Glomerular visceral epithelial cell (primary cell): ENCODE results near the gene PTPRO.

ENCODE experiments used
- DNase-seq: peaks from one replicate; pipeline ENCODE4 v3.0.0-alpha.2; 2016; ENCODE audit errors: extremely low spot score

Gene PTPRO

DNA sequence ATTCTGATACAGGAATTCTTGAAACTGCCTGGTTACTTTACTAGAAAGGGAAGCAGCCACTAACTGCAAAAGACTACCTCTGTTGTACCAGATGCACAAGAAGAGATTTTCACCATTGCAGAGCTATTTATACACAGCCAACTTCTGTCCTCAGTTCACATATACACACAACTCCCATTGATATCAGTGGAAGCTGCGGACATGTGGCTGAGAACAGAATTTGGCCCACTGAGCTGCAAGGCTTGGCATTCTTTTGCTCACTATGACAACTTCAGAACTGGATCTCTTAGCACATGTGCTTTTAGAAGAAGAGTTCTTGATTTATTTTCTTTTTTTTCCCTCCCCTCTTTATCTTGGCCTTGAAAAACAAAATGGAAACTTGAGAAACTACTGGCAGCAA is 28.3 kb downstream of the PTPRO start:
- DNase-seq, result no peak

DNA sequence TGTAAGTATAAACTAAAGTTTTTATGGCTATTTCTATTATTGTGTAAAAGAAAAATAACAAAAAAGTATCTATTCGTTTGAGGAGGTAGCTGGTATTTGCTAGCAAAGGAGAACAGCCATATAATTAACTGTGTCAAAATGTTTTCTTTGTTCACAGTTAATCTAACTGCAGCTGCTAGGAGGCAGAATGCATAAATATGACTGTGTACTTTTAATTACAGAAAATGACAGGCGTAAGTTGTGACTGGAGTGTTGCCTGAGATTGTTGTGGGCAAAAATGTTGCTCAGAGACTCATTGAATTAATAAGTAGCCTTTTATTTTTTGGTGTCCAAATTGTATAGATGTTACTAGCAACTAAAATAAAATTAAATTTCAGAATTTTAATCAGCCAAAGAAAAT is 33.5 kb downstream of the PTPRO start:
- no peak for DNase-seq

DNA sequence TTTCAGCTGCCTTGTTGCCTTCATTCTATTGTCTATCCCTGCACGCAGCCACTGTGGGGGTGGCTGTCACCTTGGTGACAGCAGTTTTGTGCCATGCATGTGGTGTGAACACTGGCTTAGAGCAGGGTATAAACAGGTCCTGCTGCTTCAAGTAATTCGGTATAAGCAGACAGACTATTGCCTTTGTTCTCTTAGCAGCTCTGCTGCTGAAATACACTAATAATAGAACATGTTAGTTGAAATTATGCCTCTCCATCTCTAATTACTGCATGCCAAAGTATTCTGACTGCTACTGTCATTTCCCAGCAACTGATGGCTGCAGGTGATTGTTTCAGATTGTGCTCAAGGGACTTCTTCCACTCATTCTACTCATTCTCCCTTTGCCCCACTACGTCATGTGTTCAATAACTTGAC is 34.6 kb downstream of the PTPRO start:
- no peak for DNase-seq

DNA sequence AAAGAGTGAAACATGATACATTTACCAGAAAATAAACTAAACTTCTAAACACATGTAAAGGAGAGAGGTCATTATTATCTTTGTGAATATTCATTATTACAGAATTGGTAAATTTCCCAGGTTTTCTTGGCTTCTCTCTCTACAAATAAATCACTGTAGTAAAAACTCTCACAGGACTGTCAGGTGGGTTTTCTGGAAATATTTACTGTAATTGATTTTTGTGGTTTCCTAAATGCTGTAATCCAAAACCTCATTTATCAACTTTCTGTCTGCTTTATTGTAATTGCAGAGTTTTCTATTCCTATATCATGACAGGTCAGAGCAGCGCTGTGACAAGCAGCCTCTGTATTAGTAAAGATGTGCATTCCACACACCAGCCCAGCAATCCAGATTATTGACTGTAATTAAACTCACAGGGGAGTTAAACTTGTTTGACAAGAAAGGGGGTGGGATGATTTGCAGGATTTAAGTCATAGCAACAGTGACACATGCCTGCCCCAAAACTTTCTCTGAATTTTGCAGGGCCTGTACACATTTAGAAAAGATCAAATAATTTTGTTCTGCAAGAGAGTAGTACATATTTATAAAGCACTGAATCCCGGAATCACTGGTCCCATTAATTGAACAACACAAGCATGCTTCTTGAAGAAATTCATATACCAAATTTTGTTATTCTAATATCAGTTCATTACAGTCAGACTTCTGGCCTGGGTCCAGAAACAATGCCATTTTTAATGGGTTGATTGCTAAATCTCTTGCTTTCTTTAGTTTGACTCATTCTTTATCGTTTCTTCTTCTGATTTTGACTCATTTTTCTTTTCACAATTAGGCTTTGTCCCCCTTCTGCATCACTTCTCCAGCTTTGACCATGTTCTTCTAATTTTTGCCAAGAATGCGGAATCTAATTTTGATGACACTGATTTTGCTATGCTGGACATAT is 42.2 kb downstream of the PTPRO start:
- no peak for DNase-seq

DNA sequence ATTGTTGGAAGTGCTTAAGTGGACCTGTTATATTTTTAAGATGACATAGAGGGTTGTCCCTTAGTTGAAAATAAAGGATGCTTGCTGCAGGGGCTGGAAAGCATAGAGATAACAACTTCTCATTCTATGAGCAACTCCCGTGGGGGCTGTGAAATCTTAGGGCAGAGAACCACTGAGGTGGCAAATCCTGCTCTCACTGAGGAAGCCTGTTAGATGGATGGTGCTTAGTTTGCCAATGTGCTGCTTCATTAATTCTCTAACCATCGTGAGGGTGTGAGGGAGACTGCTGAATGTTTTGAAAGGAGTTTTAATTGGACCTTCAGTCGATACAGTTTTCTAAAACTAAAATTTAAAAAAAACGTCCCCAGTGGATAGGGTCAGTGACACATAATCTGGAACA is 46.5 kb downstream of the PTPRO start:
- no peak for DNase-seq

DNA sequence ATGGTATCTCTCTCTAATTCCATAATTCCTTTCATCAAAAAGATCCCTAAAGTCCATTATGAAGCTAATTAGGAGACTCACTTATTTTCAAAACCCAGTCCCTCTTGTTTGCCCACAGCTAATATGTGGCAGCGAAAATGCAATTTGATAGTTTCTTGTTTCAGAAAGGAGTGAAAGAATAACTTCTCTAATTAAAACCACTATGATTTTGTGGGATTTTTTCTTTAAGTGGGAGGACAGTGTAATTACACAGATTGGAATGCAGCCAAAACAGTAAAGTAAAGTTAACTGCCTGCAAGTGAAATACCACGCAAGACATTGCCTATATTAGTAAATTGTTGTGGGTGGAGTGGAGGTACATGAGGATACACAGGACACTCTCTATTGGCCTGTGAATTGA is 50.0 kb downstream of the PTPRO start:
- DNase-seq, result no peak

DNA sequence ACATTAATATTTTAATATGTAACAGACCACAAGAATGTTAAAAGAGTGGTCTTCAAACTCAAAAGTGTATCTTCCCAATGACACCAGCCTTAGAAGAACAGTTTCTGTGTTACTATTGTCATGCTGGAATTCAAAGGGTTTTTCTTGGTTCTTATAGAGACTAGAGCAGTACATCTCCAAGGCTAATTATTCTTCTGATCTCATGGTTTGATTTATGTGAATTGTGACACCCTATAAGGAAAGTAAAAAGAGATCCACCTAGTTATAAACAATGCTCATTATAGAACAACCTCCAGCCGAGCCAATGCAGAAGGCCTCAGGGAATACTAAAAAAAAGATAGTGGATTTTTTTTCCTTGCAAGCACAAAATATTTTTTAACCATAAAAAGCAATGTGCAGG is 65.5 kb downstream of the PTPRO start:
- DNase-seq, result no peak

DNA sequence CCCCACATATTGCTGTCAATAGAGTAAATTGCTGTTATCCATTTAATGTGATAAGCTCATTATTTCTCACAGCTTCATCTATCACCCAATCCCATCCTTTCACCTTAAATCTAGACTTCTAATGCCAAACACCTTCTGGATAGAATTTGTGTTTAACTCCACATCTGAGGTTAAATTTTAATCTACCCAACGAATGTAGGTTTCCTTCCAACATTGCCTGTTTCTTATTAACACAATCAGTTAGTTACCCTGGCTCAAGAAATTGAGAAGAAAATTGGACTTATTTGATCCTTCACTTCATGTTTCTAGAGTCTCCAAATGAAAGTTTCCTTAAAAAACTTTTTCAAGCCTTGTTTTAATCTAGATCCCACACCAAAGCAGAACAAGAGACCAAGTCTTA is 67.3 kb downstream of the PTPRO start:
- no peak for DNase-seq

DNA sequence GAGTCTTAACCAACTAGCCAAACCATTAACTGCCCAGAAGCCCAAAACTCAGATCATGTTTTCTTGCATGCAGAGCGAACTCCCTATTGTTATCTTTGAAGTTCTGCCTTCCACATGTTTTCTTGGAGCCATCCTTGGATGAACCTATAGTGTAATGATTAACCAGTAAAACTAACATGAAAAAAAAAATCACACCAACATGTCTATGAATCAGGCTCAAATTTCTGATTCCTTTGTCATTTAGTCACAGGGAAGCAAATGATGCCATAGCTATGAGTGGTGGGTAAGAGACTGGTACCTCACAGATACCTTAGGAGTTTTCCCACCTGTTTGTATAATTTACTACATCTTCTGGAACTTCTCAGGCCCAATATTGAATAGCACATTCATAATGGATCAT is 70.7 kb downstream of the PTPRO start:
- DNase-seq, result peak; percentile 63

DNA sequence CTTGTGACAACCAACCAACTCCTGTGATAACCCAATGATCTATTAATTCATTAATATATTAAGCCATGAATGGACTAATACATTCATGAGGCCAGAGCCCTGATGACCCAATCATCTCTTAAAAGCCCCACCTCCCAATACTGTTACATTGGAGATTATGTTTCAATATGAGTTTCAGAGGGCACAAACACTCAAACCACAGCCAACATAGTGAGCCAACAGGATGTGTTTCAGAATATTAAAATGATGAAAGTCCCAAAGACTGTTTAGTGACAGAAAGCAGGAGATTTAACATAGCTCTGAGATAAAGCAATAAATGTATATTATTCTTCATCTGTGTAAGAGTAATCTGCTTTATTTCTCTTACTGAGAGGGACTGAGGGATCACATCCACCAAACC is 71.7 kb downstream of the PTPRO start:
- no peak for DNase-seq

DNA sequence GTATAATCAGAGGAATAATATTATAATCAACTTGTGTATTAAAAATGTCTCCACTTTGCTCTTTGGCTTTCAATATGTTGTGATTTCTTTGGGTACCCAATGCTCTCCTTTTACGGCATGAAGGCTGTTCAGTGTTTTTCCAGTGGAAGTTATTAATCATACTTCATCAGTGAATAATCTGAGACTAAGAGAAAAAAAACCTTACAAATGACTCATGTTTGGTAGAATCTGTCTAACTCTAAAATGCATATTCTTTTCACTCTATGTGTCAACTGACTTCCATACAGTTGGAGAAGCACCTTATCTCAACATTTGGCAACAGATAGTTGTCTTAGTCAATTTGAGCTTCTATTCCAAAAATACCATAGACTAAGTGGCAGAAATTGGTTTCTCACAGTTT is 82.2 kb downstream of the PTPRO start:
- peak; percentile 6 for DNase-seq

DNA sequence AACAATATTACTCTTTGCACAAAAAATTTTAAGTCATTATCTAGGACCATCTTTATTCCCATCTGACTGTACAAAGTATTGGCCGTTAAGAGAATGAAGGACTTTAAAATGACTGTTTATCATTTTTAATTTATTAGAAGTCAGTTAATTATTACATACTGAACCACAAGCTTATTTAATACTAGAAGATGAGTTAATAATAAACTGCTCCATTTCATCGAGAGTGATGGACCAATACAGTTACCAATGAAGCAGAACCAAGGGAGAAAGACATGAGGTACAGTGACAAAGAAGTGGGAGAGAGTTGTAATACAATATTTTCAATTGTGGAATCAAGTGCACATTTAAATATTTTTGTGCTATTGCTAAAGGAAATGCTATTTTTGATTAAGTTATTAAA is 83.3 kb downstream of the PTPRO start:
- no peak for DNase-seq

DNA sequence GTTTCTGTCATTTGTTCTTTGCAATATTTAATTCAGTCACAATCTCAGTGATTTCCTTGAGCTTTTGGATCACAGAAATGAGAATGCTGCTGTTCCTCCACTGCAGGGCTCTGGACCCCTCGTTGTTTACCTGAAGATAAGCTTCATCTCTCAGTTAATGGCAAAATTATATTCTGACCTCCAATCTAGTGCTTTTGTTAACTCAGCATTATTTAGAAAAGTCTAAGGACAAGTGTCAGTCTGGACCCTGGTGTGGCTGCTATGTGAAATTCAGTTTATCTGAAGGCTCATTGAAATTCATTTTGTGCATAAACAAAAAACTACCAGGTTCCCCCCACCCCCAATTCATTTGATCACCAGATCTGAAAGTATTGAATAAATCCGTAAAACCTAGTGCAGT is 84.7 kb downstream of the PTPRO start:
- DNase-seq, result no peak

DNA sequence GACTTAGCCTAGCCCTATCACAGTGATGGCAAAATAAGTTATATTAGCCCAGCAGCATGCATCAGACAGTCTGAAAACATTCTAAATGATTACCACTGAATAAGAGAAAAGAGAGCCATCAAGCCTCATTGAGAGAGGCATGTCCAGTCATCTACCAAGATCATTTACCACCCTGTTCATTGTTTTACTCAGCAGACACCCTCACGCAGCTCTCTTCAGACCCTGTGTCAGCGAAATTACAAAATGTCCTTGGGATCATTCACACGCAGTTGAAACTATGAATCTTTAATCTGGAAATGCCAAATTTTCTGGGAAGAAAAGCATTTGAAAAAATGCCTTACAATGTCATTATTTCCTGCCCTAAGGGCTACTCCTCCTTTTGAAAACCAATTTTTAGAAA is 89.5 kb downstream of the PTPRO start:
- no peak for DNase-seq

DNA sequence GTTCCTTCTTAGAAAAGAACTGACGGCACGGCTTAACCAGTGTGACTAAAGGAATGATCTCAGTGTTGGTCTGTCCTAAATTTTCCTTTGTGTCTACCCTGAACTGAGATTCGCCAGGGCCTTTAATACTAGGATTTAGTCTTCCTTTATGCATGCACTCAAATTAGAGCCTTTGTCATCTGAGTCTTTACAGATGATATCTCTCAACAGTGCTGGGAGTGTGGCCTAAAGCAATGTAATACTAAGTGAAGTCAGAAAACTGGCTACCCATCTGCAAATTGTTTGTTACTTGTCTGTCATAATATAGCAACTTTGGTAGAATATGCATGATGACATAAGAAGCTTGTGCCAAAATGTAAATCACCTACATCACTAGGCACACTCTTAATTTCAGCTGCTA is 95.4 kb downstream of the PTPRO start:
- no peak for DNase-seq

DNA sequence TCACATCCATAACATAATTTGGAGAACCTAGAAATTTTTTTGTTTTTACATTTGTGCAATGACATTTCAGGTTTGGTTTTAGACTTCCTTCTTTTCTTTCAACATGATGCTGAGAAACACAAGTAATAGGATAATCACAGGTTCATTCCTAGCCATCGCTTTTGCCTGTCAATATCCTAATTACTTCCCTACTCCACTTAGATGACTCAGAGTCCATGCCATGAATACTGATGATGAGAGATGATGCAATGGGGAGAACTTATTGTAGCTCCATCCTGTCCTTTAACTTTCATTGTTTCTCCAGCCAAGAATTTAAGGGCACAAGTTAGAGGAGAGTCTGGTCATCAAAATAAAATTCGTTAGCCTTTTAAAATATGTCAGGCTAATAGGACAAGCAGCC is 101.3 kb downstream of the PTPRO start:
- DNase-seq, result no peak

DNA sequence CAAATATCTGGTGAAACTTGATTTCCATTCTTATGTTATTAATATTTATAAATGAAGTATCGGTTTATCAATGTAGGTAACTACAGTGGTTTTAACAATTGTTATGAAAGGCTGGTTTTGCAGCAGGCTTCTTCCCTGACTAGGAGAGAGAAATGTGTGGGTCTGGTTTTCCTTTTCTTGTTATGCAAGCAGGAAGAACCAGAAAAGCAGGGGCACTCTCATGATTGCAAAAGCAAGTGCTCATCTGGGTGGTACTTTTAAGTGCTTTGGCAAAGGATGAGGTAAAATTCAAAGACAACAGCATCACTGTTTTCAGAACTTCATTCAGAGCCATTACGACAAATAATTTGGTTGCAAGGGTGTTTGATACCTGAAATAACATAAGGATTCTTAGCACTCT is 105.6 kb downstream of the PTPRO start:
- DNase-seq, result no peak

DNA sequence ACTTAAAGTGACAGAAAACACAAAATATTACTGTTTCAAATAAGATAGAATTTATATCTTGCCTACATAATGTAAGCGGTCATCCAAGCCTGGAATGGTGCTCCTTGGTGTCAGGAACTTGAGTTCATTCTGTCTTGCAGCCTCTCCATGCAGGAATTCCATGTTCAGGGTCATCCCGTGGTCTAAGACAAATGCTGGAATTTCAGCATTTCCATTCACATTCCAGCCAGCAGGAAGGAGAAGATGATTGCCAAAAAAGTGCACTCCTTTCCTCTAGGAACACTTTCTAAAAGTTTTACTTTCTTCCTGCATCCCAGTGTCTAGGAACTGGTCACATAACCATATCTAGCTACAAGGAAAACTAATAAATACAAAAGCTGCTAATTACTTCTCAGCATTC is 106.3 kb downstream of the PTPRO start:
- no peak for DNase-seq

DNA sequence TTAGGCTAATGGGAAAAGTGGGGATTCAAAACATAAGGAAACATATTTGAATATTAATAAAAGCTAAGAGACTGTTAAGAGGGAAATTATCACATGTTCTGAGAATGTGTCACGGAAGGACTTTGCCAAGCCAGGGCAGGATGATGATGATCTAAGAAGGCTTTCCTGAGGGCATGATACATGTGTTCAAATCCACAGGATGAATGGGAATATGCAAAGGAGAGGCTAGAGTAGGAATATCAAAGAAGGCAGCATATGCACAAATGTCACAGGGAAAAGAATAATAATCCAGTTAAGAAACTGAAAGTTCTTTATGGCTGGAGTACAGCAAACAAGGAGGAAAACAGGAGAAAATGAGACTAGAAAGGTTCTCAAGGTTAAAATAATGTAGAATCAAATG is 107.0 kb downstream of the PTPRO start:
- DNase-seq, result no peak

DNA sequence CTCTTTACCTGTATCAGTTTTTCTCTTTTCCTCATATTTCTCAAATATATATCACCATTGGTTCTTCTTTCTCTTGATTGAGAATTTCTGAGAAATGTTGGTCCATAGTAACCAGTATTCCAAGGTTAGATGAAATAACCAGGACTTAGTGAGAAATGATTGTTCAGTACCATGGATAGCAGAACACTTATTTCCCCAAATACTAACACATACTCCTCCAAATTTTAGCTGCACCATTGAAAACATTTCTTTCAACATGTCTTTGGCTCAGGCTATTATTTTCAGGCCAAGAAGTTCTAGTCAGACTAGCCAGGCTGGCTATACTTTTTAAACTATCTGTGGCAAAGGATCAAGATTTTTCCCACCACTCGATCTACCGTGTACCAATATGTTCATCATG is 113.3 kb downstream of the PTPRO start:
- DNase-seq, result no peak

DNA sequence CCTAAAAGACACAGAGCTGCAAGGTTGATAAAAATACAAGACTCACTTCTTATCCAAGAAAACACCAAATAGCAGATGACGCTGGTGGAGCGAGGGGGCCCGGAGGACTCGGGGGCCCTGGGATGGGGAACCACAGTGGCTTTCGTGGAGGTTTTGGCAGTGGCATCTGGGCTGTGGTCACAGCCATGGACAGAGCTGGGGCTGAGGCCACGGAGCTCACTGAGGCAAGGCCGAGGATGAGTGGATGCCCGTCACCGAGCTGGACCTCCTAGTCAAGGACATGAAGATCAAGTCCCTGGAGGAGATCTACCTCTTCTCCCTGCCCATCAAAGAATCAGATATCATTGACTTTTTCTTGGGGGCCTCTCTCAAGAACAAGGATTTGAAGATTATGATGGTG is 117.2 kb downstream of the PTPRO start:
- DNase-seq, result no peak

DNA sequence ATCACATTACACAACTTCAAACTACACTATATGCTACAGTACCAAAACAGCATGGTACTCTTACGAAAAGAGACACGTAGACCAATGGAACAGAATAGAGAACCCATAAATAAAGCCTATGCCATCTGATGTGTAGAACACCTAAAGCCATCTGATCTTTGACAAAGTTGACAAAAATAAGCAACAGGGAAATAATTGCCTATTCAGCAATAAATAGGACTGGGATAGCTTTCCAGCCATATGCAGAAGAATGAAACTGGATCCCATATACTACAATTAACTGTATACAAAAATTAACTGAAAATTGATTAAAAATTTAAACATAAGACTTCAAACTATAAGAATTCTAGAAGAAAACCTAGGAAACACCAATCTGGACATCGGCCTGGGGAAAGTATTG is 120.7 kb downstream of the PTPRO start:
- no peak for DNase-seq

DNA sequence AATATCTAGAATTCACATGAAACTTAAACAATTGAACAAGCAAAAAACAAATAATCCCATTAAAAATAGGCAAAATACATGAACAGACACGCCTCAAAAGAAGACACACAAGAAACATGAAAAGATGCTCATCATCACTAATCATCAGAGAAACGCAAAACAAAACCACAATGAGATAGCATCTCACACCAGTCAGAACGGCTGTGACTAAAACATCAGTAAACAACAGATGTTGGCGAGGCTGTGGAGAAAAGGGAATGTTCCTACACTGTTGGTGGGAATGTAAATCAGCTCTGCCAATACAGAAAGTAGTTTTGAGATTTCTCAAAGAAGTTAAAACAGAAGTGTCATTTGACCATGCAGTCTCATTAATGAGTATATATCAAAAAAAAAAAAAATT is 121.3 kb downstream of the PTPRO start:
- DNase-seq, result no peak

DNA sequence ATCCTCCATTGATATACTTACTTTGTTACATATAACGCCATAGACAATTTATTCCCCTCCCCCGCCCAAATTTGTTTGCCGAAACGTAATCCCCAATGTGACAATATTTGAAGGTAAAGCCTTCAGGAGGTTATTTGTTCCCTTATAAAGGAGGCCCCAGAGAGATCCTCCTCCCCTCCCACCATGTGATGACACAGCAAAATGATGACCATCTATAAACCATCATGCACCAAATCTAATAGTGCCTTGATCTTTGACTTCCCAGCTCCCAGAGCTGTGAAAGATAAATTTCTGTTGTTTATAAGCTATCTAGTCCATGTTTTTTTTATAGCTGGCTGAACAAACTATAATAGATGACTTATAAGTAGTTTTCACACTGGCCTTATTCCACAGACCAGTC is 122.2 kb downstream of the PTPRO start:
- DNase-seq, result no peak
